Femur (tissue), 1 donor: ENCODE data around the gene ATP2A1.
"Not testable (repeated sequence)": the region's sequence is repeated elsewhere in the genome, so short reads cannot be mapped to it uniquely, and the experiment has no call there.

Experiments used
- DNase-seq: peaks from one replicate; pipeline ENCODE4 v3.0.0-alpha.2; 2017

ATP2A1 gene

DNA sequence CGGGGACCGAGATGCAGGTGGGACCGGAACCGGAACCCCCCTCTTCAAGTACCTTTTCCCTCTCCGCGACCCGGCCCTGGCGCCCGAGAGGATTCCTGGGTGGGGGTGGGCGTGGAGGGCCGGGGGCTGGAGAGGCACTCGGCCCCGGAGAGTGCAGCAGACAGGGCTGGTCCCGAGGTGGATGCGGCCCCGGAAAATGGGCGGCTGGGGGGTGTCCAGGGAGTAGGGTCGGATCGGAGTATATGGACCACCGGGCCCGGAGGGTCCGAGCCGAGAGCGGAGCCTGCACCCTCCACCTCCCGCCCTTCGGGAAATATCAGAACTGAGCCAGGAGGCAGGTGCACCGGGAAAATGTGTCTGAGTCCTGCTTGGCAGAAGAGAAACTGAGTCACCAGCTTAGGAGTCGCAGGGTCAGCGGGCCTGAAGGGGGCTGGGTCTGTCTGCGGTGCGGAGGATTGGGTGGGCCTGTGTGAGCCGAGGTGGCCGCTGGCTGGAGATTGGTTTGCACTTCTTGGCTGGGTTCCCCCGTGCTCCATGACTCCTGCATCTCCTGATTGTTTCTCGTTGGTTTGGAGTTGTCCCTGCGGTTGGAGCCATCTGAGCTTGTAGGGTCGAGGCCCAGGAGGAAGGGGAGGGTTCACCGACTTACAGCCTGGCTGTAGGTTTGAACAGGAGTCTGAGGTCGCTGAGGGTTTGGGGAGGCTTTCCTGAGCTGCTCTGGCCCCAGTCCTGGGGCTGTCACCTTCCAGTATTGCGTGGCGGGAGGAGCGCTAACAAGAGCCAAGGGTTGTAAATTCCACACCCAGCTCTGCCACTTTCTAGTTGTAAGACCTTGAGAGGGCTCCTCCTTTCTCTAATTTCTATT lies 14.1 kb upstream of the ATP2A1 start:
- peak; percentile 71 for DNase-seq

DNA sequence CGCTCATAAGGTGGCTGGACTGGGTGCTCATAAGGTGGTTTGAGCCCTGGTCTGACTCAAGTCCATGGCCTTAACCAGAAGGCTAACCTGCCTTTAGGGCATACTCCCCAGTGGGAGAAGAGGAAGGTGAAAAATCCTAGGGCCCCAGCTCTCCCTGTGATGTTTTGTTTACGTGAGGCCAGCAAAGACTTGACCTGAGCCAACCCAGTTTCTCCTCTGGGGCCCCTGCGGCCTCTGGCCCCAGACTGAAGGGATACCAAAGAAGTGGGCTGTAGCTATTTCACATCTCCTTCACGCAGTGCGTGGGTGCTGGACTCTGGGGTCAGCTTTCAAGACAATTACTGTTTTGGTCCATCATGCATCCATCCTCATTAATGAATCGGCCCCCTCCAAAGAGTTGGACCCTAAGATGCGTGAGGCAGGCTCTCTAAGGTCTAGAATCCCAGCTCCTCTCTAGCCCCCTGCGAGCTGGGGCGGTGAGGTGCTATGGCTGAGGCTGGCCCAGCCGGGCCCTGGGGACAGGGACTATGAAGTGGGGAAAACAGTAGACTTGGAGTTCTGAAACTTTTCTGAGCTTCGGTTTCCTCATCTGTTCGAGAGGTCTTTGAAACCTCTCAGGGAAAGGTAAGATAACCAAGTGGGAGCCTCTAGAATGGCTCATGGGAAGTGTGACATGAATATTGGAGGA lies 13.1 kb upstream of the ATP2A1 start:
- no peak for DNase-seq

DNA sequence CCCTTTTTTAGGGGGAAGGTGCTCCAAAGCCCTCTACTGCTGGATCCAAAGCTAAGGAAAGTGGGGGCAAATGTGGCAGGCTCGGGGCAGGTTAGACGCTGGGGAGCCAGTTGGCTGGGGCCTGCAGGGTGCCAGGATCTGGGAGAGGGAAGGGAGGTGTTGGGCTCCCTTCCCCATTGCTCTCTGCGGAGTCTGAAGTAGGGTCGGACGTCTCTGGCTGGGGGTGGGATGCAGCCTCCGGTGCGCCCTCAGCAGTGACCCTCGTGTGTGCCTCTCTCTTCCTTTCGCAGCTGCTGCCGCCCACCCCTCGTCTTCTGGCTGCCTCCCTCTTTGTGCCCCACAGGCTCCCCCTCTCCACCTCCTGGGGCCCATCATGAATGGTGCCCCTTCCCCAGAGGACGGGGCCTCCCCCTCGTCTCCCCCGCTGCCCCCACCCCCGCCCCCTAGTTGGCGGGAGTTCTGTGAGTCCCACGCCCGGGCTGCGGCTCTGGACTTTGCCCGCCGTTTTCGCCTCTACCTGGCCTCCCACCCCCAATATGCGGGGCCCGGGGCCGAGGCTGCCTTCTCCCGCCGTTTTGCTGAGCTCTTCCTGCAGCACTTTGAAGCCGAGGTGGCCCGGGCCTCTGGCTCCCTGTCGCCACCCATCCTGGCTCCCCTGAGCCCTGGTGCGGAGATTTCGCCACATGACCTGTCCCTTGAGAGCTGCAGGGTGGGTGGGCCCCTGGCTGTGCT lies 12.4 kb upstream of the ATP2A1 start:
- no peak for DNase-seq

DNA sequence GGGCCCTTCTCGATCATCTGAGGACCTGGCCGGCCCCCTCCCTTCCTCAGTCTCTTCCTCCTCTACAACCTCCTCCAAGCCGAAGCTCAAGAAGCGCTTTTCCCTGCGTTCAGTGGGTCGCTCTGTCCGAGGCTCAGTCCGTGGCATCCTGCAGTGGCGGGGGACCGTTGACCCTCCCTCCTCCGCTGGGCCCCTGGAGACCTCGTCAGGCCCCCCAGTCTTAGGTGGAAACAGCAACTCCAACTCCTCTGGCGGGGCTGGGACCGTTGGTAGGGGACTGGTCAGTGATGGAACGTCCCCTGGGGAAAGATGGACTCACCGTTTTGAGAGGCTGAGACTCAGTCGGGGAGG lies 11.9 kb upstream of the ATP2A1 start:
- no peak for DNase-seq

DNA sequence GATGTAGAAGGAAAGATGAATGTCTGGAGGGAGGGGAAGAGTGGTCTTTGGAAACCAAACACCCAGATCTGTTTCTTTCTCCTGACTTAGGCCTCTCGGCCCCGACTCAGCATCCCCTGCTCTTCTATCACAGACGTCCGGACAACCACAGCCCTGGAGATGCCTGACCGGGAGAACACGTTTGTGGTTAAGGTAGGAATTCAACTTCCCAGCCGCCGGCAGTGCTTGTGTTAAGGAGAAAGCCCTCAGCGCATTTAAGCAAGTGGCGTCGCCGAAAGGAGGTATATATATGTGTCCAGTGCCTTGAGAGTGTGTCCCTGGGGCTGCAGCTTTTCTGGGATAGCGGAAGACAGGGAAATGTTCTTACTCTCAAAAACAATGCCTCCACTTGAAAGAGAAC lies 11.0 kb upstream of the ATP2A1 start:
- no peak for DNase-seq

DNA sequence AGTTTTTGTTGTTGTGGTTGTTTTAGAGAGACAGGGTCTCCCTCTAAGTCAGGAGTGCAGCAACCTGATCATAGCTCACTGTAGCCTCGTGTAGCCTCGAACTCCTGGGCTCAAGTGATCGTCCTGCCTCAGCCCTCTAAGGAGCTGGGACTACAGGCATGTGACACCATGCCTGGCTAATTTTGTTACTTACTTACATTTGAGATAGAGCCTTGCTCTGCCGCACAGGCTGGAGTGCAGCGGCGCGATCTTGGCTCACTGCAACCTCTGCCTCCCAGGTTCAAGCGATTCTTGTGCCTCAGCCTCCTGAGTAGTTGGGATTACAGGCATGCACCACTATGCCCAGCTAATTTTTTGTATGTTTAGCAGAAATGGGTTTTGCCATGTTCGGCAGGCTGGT lies 10.6 kb upstream of the ATP2A1 start:
- not testable (repeated sequence) for DNase-seq

DNA sequence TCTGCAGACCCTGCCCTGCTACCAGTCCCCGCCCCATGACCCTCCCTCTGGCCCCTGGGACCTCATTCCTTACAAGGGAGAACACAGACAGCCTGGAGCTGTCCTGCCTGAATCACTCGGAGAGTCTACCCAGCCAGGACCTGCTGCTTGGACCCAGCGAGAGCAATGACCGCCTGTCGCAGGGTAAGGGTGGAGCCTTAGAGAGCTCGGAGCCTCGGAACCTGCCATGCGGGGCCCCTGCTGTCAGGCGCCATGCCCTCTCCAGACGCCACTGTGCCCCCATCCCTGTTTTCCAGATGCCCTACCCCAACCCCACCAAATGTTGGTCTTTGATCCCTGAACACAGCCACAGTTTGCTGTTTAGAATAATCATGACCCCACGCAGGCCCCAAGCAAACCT lies 9.1 kb upstream of the ATP2A1 start:
- no peak for DNase-seq

DNA sequence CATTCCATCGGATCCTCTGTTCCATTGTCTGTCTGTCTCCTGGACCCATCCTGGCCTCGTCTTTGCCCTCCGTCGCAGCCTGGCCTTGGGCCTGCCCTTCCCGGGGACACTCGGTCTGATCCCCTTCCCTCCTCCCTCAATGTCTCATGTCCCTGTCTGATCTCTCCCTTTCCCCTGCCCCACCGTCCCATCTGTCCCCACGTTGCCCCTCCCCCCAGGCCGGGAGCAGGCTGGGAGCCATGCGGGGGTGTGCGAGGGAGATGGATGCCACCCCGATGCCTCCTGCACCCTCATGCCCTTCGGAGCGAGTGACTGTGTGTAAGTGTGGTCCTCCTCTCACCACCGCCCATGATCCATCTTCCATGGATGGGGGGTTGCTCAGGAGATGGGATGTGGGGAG lies 5.3 kb upstream of the ATP2A1 start:
- DNase-seq: no peak

DNA sequence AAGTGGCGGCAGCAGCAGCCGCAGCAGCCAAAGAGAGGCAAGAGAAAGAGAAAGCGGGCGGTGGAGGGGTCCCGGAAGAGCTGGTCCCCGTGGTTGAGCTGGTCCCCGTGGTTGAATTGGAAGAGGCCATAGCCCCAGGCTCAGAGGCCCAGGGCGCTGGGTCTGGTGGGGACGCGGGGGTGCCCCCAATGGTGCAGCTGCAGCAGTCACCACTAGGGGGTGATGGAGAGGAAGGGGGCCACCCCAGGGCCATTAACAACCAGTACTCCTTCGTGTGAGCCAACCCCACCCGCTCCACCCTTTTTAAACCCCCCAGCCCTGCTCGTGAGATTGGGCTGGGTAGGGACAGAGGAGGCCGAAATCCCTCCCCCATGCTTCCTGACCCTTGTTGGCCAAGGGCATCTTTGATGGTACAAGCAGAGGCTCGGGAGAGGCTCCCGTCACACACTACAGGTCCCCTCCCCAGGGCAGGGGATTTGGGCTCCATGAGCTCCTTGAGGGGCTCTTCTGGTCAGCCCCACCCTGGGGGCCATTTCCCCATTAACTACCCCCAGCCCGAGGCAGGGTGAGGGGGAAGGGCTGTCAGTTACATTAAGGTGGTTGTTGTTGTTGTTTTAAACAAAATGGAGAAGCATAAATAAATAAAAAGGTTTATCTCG lies 4.6 kb upstream of the ATP2A1 start:
- DNase-seq: no peak

DNA sequence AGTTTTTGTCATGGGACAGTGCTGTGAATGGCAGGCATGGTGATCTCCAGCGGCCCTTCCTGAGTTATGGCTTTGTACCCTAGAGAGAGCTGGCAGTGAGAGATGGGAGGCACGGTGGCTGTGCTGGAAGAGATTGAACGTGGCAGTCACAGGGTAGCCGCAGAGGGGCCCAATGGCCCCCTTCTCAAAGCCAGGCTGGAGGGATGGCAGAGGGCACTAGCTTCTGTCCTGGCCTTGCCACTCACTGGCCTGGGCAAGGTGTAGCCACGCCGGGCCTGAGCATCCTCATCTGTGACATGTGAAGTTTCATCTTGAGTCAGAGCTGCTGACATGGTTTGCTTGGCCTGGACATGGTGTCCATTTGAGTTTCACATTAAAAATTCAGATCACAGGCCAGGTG lies 3.9 kb upstream of the ATP2A1 start:
- DNase-seq: no peak

DNA sequence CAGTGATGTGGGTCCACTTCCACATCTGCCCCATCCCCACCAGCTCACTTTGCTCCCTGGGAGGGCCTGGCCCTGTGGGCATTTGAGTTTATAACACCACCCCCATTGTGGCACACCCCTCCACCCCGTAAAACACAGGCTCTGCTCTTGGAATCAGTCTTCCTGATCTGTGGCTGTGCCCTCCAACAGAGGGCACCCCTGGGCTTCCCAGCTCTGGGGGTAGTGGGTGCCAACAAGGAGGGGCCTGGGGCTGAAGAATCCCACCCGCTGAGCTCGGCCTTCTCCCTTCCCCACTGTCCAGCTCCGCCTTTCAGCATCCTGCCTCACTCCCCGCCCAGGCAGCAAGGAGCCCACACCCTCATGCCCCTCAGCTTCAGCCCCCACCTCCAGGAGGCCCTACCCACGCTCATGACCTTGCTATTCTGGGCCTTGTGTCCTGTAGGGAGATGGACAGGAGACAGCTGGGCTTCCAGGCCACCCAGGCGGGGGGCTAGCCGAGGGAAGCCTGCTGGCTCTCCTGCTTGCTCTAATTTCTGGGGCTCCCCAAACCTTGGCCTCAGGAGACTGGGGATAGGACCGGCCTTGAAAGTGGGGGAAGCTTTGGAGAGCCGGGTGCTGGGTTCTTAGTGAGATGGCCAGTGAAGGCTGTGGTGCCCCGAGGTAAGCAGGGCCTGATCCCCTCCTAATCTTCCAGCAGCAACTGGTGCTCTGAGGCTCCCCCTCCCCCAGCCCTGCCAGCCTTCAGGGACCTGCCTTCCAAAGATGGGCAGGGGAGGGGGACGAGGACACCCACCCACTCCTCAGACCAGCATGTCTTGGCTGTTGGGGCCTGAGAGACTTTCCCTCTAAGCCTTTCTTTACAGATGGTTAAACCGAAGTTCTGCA lies 2.9 kb upstream of the ATP2A1 start:
- peak; percentile 73 for DNase-seq

DNA sequence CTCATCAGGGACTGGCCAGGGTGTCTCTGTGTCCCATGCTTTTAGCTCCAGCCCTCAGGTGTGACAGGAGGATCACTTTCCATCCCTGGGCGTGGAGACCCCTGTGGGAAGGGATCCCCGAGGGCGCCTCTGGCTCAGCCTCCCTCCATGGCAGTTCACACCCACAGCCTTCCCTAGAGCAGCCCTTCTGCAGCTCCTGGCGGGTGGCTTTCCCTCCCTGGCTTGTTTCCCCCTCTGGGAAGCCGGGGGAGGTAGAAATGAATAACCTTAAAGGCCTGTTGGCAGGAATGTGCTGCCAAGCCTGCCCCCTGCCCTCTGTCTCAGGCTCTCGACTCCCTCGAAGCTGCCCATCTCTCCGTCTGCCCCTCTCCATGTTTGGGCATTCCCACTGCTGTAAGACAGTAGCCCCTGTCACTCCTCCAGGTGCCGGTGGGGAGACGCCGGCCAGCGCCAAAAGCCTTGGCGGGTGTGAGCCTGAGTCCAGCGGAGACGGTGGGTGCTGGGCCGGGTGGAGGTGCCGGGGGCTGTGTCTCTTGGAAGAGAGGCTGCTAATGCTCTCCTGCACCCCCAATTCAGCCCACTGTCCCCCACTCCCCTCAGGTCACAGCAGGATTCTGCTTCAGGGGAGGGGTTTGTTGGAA lies 2.1 kb upstream of the ATP2A1 start:
- DNase-seq: no peak

DNA sequence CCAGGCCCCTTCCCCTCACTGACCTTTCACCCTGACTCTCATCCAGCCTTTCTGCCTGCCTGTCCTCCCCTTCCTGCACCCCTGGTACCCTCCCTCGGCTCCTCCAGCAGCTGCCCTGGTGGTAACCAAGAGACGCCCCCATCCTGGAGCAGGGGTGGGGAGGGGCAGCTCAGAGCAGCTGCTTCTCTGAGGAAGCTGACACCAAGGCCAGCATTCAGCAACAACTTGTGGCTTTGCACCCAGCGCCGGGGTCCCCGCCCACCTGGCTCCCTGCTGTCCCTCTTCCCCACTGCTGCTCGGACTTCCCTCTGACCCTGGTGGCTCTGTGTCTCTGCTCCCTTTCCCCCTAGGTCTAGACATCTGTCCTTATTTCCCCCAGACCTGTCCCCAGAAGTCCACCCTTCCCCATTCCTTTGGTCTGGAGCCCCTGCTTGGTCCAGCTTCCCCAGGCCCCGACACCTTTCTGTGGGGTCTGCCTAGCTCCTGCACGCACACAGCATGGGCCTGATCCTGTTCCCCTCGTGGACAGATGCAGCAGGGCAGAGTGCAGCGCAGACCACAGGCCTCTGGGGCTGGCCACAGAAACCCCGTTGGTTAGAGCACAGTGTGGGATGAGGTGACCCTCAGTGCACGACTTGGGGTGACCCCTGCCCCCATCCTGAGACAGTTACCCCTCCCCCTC lies 1.2 kb upstream of the ATP2A1 start:
- peak; percentile 59 for DNase-seq

DNA sequence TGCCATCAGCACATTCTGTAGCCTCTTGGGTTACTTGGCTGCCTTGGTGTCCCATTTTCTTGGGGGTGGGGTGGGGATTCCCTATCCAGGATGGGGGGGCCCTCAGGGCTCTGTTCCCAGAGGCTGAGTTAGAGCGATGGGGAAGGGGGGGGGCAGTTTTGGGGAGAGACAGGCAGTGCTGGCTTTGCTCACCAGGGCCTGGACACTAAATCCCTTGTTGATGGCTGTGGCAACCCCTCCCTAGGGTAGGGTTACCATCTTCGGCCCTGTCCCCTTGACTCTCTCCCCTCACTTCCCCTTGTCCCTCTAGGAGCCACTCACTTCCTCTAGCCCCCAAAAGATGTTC lies 660 bp upstream of the ATP2A1 start:
- no peak for DNase-seq

DNA sequence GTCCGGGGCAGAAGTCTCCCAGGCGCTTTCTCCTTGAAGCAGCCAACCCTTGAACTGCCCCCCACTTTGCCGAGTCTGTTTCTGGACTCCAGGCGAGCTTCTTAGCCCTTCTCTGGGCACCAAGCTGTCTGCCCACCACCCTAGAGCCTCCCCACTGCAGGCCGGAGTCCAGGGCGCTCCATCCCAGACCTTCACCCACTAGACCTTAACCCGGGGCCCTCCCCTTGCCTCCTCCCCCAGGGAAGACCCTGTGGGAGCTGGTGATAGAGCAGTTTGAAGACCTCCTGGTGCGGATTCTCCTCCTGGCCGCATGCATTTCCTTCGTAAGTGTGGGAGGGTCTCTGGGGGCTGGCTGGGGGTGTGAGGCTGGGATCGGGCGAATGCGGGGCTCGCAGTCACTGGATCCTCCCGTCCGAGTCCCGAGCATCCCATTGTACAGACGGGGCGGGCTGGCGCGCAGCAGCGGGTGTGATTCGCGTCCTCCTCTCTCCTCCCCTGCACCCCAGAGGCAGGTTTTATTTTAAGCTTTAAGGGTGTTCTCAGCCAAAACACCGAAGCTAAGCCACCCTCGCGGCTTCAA lies 1.1 kb downstream of the ATP2A1 start:
- peak; percentile 52 for DNase-seq

DNA sequence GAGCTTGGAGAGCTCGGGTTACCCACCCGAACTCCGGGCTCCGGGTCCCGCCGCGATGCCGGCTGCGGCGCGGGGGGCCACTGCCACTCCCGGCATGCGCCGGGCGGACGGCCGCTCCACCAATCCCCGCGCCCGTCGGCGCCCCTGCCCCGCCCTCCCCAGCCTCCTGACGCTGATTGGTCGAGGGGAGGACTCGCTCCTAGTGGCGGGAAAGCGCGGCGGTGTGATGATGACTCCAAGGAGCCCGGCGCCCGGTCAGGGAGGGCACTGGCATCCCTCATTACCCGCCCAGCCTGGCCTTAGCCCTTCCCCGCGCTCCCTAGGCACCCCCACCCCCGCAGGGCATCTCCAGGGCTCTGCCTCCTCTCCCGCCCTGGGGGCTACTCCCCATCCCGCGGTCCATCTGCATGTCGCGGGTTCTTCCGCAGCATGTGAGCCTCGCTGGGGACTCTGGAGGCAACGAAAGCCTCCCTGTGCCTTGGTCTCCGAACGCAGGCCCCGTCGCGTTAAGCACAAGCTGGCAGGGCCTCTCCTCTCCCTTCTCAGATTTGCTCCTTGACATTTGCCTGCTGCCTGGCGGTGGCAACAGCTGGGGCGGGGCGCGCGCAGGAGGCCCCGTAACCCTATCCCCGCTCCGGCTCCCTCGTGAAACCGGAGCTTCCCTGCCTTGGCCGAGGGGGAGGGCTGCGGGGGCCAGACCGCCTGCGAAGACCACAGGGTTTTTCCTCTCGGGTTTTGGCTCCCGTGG lies 1.7 kb downstream of the ATP2A1 start:
- peak; percentile 93 for DNase-seq

DNA sequence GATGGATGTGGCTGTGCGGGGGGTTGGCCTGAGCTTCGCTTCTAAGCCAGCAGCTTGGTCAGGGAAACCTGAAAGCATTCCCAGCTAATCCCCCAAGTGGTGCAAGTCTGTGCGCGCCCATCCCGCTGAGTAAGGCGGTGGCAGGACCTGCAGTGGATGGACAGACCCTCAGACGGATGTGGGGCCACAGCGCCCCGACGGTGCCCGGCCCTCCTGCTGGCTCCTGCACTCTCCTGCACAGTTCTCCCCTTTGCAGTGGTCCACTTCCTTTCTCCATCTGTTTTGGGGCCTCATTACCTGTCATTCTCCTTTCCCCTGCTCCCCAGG lies 2.3 kb downstream of the ATP2A1 start:
- no peak for DNase-seq

DNA sequence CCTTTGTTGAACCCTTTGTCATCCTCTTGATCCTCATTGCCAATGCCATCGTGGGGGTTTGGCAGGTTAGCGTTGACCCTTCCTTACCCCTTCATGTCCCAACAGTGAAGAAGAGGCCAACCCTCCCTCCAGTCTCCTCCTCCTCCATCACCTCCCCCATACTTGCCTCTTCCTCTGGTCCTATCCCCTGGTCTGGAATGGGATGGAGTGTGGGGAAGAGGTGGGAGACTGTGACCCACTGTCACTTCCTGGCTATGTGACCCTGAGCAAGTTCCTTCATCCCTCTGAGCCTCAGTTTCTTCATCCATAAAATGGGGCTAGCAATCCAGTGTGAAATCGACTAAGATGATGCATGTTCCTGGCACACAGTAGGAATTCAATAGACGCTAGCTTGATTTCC lies 2.7 kb downstream of the ATP2A1 start:
- no peak for DNase-seq

DNA sequence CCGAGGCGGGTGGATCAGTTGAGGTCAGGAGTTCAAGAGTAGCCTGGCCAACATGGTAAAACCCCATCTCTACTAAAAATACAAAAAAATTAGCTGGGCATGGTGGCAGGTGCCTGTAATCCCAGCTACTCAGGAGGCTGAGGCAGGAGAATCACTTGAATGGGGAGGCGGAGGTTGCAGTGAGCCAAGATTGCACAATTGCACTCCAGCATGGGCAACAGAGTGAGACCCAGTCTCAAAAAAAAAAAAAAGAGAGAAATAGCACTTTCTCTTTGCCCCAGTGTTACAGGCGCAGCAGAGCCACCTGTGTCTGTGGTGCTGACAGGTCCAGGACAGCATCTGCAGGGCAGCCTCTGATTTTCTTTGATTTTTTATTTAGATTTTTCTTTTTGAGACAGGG lies 3.3 kb downstream of the ATP2A1 start:
- not testable (repeated sequence) for DNase-seq

DNA sequence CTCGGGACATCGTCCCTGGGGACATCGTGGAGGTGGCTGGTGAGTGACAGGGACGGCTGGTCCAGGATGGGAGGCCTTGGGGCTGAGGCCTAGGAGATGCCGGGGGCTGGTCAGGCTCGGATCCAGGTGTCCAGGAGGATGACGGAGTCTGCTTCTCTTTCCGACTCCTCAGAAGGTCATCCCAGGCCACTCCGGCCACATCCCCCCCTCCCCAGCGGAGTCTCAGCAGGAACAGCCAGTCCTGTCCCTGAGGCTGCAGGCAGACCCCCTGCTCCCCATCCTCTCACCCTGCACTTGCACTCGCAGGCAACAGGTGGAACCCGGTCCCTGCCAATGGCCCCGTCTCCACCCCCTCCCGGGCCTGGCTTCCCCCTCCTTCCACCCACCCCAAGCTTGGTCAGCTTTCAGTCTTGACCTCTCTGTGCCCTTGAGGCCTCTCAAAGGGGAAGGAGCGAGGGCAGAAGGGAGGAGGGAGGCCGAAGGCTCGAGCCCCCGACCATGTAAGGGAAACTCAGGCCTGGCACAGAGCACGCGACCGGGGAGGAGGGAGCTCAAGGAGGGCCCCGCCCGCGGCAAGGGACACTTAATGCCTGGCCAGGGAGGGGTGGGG lies 4.4 kb downstream of the ATP2A1 start:
- DNase-seq: peak; percentile 73
